Ishikawa (cell line): Measurements from ENCODE around the gene CBX2.

ENCODE experiments used
- EP300 ChIP-seq: IDR thresholded peaks from 2 replicates; pipeline ENCODE4 v1.6.1; 2012; ENCODE audit warnings: borderline replicate concordance
- NFIC ChIP-seq: IDR thresholded peaks from 2 replicates; pipeline ENCODE4 v1.6.1; 2012
- YY1 ChIP-seq: IDR thresholded peaks from 2 replicates; pipeline ENCODE4 v1.6.1; 2012; ENCODE audit warnings: low read depth
- TF ChIP-seq, protein P1 (sequence below): IDR thresholded peaks from 2 replicates; pipeline ENCODE4 v1.6.1; 2012; ENCODE audit warnings: low read depth, mild to moderate bottlenecking

DNA sequence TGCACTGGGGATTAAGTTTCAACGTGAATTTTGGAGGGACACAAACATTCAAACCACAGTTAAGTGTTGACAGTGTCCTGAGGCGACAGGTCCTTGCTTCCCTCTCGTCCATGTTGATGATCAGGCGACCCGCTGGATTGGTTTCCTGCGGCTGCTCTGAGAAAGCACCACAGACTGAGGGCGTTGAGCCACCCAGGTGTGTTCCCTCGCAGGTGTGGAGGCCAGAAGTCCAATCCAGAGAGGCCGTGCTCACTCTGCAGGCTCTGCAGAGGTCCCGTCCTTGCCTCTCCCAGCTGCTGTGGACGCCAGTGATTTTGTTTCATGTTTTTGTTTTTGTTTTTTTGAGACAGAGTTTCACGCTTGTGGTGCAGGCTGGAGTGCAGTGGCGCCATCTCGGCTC, 22.4 kb upstream of the CBX2 start:
- TF ChIP-seq EP300 (no peak), YY1 (no peak), NFIC (no peak)
- TF ChIP-seq, protein P1, sequence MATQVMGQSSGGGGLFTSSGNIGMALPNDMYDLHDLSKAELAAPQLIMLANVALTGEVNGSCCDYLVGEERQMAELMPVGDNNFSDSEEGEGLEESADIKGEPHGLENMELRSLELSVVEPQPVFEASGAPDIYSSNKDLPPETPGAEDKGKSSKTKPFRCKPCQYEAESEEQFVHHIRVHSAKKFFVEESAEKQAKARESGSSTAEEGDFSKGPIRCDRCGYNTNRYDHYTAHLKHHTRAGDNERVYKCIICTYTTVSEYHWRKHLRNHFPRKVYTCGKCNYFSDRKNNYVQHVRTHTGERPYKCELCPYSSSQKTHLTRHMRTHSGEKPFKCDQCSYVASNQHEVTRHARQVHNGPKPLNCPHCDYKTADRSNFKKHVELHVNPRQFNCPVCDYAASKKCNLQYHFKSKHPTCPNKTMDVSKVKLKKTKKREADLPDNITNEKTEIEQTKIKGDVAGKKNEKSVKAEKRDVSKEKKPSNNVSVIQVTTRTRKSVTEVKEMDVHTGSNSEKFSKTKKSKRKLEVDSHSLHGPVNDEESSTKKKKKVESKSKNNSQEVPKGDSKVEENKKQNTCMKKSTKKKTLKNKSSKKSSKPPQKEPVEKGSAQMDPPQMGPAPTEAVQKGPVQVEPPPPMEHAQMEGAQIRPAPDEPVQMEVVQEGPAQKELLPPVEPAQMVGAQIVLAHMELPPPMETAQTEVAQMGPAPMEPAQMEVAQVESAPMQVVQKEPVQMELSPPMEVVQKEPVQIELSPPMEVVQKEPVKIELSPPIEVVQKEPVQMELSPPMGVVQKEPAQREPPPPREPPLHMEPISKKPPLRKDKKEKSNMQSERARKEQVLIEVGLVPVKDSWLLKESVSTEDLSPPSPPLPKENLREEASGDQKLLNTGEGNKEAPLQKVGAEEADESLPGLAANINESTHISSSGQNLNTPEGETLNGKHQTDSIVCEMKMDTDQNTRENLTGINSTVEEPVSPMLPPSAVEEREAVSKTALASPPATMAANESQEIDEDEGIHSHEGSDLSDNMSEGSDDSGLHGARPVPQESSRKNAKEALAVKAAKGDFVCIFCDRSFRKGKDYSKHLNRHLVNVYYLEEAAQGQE: no peak
